HepG2 (cell line): ENCODE measurements around the gene HLCS. TPM values are rescaled to one million over a fixed set of nuclear protein-coding genes. Genes with fewer than 3 reads are reported as not detected.

Experiments
- CBFB ChIP-seq: sonication (generic); formaldehyde crosslinking; IDR thresholded peaks from 2 replicates; pipeline ENCODE4 v1.4.0; 2020; ENCODE audit warnings: missing genetic modification reagents
- CHCHD3 ChIP-seq: sonication (generic); formaldehyde crosslinking; IDR thresholded peaks from 2 replicates; pipeline ENCODE4 v1.8.0; 2022; ENCODE audit warnings: mild to moderate bottlenecking, missing genetic modification reagents, moderate library complexity
- HDAC2 ChIP-seq: sonication (generic); formaldehyde crosslinking; IDR thresholded peaks from 2 replicates; pipeline ENCODE4 v1.4.0; 2020; ENCODE audit warnings: missing genetic modification reagents
- KAT2B ChIP-seq: fragments of 150-350 bp; IDR thresholded peaks from 2 replicates; pipeline ENCODE4 v1.6.1; 2014; ENCODE audit warnings: low read depth, low read length, borderline replicate concordance
- MBNL3 ChIP-seq: fragments of 250-450 bp; sonication (Bioruptor Pico); conservative IDR thresholded peaks from 2 replicates; pipeline ENCODE4 v1.8.0; 2022; ENCODE audit warnings: mild to moderate bottlenecking, inconsistent platforms
- NR2F2 ChIP-seq: IDR thresholded peaks from 2 replicates; pipeline ENCODE4 v1.6.1; 2012; ENCODE audit warnings: low read depth, inconsistent platforms, borderline replicate concordance
- ONECUT2 ChIP-seq: sonication (generic); formaldehyde crosslinking; IDR thresholded peaks from 2 replicates; pipeline ENCODE4 v1.4.0; 2020; ENCODE audit warnings: missing genetic modification reagents
- SMYD3 ChIP-seq: sonication (generic); formaldehyde crosslinking; IDR thresholded peaks from 2 replicates; pipeline ENCODE4 v1.8.1; 2023; ENCODE audit warnings: mild to moderate bottlenecking, missing genetic modification reagents
- TCF12 ChIP-seq, 2 experiments: fragments of 450-650 bp in 1 of 2; sonication (generic) in 1 of 2; formaldehyde crosslinking in 1 of 2; IDR thresholded peaks; 2 replicates each; pipeline versions ENCODE4 v1.6.1 to v1.8.0; 2017 to 2022; ENCODE audit warnings: antibody characterized with exemption in 1 of 2, mild to moderate bottlenecking in 1 of 2, missing genetic modification reagents in 1 of 2, moderate library complexity in 1 of 2
- ZFP36L2 ChIP-seq: sonication (generic); formaldehyde crosslinking; IDR thresholded peaks from 2 replicates; pipeline ENCODE4 v1.4.0; 2020; ENCODE audit warnings: missing genetic modification reagents
- ZNF10 ChIP-seq: sonication (generic); formaldehyde crosslinking; IDR thresholded peaks from 2 replicates; pipeline ENCODE4 v1.4.0; 2020; ENCODE audit warnings: mild to moderate bottlenecking, low read depth, missing genetic modification reagents, borderline replicate concordance
- ZNF143 ChIP-seq: sonication (generic); formaldehyde crosslinking; IDR thresholded peaks from 2 replicates; pipeline ENCODE4 v1.4.0; 2020; ENCODE audit warnings: missing genetic modification reagents
- ZNF547 ChIP-seq: sonication (generic); formaldehyde crosslinking; IDR thresholded peaks from 2 replicates; pipeline ENCODE4 v1.5.1; 2020; ENCODE audit warnings: mild to moderate bottlenecking, missing genetic modification reagents
- polyA plus RNA-seq, 8 experiments: library from polyadenylated mRNA; depleted of rRNA in 3 of 8; stranded (reverse) in 7 of 8; unstranded in 1 of 8; fragments of >200 nt; fragmentation: Illumina TruSeq in 4 of 8; extraction: Trizol in 4 of 8; gene quantifications; 2 replicates each; pipeline versions ENCODE4 v1.2.1 to v1.2.3, GENCODE V29; 2011 to 2016; ENCODE audit warnings: low read depth in 4 of 8, missing spikeins in 1 of 8, mixed read lengths in 1 of 8; ENCODE audit not compliant: insufficient read depth in 1 of 8
- total RNA-seq, 5 experiments: library from RNA; depleted of rRNA; stranded (reverse); fragments of >200 nt; fragmentation: Illumina TruSeq; extraction: Trizol; gene quantifications; 2 replicates each; pipeline ENCODE4 v1.2.3, GENCODE V29; 2016; ENCODE audit warnings: low read depth in 1 of 5
- TF ChIP-seq, protein P1 (sequence below), 2 experiments: sonication (generic) in 1 of 2; formaldehyde crosslinking in 1 of 2; IDR thresholded peaks; 2 replicates each; pipeline versions ENCODE4 v1.4.0 to v1.6.1; 2018 to 2020; ENCODE audit warnings: missing genetic modification reagents in 2 of 2, borderline replicate concordance in 1 of 2, low read depth in 1 of 2, mild to moderate bottlenecking in 1 of 2, missing biosample characterization in 1 of 2
- TF ChIP-seq, protein P2 (sequence below), 2 experiments: fragments of 450-650 bp in 1 of 2; sonication (generic) in 1 of 2; formaldehyde crosslinking in 1 of 2; IDR thresholded peaks; 2 replicates each; pipeline versions ENCODE4 v1.6.1 to v1.8.0; 2016 to 2022; ENCODE audit warnings: antibody characterized with exemption in 1 of 2, mild to moderate bottlenecking in 1 of 2, missing genetic modification reagents in 1 of 2
- TF ChIP-seq, protein P3 (sequence below): IDR thresholded peaks from 2 replicates; pipeline ENCODE4 v1.6.1; 2016; ENCODE audit warnings: mild to moderate bottlenecking

The HLCS gene
- total and polyA plus RNA-seq, 2 of the 13 experiments (the other 11 are each of a cell fraction or from before 2014, with no cell fraction given) = 7.9 to 12.3 TPM

DNA sequence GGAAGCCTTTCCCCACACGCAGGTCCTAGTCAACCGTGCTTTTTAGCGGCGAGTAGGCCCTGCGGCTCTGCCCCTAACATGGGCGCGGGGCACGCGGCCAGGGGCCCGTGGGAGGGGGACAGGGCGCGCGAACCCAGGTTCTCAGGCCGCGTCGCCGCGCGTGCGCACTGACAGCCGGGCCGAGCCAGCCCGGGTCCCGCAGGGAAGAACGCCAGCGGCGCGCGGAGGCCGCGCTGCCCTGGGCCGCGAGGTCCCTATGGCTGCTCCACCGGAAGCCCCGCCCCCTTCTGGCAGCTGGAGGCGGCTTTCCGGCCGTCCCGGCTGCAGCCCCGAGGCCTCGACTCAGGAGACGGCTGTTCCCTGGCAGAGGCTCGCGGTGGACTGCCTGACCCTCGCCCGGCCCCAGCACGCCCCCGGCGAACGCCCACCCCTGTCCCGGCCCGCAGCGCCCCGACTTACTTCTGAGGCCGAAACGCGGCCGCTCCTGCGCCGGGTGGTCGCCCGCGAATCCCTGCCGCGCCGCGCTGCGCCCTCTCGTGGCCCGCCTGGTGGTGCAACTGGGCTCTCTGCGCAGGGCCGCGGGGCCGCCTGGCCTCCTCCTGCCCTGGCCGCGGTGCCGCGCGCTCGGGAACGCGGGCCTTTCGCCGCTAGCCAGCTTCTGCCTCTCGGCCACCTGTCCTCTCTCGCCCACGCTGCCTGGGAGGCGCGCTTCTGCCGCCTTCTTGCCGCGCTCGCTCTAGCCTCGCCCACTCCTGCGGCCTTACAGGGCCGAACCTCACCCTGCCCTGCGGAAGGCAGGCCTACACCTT lies 23.4 kb upstream of the HLCS start (continued):
- TF ChIP-seq KAT2B = no peak
- peak; percentile 91; the same call in 1 of the 2 replicates for TF ChIP-seq ZNF547 (CRISPR knock-in tag)
- peak; percentile 68 for TF ChIP-seq CHCHD3 (CRISPR knock-in tag)
- no peak for TF ChIP-seq ZNF10 (CRISPR knock-in tag)
- 0 out of 2 replicates have a peak, but pooled peaks have one; percentile 12 for TF ChIP-seq CBFB (CRISPR knock-in tag)
- TF ChIP-seq TCF12 (IDR thresholded peaks at IDR 0.05) = no peak
- TF ChIP-seq TCF12 (CRISPR knock-in tag; IDR thresholded peaks at IDR 0.05) = peak; percentile 66; the same call in 1 of the 2 replicates
- no peak for TF ChIP-seq MBNL3 (CRISPR knock-in tag)
- TF ChIP-seq SMYD3 = peak; percentile 88
- TF ChIP-seq, protein P1, sequence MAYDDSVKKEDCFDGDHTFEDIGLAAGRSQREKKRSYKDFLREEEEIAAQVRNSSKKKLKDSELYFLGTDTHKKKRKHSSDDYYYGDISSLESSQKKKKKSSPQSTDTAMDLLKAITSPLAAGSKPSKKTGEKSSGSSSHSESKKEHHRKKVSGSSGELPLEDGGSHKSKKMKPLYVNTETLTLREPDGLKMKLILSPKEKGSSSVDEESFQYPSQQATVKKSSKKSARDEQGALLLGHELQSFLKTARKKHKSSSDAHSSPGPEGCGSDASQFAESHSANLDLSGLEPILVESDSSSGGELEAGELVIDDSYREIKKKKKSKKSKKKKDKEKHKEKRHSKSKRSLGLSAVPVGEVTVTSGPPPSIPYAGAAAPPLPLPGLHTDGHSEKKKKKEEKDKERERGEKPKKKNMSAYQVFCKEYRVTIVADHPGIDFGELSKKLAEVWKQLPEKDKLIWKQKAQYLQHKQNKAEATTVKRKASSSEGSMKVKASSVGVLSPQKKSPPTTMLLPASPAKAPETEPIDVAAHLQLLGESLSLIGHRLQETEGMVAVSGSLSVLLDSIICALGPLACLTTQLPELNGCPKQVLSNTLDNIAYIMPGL (CRISPR knock-in tag; IDR thresholded peaks at IDR 0.05; ENCODE audit: borderline replicate concordance in 1 of 2, low read depth in 1 of 2) = peak; percentile 93 to 97
- TF ChIP-seq ZNF143 = peak; percentile 49
- TF ChIP-seq, protein P2, sequence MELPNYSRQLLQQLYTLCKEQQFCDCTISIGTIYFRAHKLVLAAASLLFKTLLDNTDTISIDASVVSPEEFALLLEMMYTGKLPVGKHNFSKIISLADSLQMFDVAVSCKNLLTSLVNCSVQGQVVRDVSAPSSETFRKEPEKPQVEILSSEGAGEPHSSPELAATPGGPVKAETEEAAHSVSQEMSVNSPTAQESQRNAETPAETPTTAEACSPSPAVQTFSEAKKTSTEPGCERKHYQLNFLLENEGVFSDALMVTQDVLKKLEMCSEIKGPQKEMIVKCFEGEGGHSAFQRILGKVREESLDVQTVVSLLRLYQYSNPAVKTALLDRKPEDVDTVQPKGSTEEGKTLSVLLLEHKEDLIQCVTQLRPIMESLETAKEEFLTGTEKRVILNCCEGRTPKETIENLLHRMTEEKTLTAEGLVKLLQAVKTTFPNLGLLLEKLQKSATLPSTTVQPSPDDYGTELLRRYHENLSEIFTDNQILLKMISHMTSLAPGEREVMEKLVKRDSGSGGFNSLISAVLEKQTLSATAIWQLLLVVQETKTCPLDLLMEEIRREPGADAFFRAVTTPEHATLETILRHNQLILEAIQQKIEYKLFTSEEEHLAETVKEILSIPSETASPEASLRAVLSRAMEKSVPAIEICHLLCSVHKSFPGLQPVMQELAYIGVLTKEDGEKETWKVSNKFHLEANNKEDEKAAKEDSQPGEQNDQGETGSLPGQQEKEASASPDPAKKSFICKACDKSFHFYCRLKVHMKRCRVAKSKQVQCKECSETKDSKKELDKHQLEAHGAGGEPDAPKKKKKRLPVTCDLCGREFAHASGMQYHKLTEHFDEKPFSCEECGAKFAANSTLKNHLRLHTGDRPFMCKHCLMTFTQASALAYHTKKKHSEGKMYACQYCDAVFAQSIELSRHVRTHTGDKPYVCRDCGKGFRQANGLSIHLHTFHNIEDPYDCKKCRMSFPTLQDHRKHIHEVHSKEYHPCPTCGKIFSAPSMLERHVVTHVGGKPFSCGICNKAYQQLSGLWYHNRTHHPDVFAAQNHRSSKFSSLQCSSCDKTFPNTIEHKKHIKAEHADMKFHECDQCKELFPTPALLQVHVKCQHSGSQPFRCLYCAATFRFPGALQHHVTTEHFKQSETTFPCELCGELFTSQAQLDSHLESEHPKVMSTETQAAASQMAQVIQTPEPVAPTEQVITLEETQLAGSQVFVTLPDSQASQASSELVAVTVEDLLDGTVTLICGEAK (IDR thresholded peaks at IDR 0.05) = no peak
- TF ChIP-seq, protein P2 (CRISPR knock-in tag; IDR thresholded peaks at IDR 0.05) = peak; percentile 32; the same call in 1 of the 2 replicates
- 0 out of 2 replicates have a peak, but pooled peaks have one; percentile 36 for TF ChIP-seq ONECUT2
- no peak for TF ChIP-seq NR2F2
- TF ChIP-seq, protein P3, sequence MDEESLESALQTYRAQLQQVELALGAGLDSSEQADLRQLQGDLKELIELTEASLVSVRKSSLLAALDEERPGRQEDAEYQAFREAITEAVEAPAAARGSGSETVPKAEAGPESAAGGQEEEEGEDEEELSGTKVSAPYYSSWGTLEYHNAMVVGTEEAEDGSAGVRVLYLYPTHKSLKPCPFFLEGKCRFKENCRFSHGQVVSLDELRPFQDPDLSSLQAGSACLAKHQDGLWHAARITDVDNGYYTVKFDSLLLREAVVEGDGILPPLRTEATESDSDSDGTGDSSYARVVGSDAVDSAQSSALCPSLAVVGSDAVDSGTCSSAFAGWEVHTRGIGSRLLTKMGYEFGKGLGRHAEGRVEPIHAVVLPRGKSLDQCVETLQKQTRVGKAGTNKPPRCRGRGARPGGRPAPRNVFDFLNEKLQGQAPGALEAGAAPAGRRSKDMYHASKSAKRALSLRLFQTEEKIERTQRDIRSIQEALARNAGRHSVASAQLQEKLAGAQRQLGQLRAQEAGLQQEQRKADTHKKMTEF (CRISPR knock-in tag) = peak; percentile 74; the same call in 1 of the 2 replicates
- TF ChIP-seq HDAC2 (CRISPR knock-in tag) = peak; percentile 12; the same call in 1 of the 2 replicates
- TF ChIP-seq ZFP36L2 (CRISPR knock-in tag) = no peak
